Lower leg skin (tissue), 4 donors: Measurements from ENCODE around the gene ZNF213. TPM values are rescaled to one million over a fixed set of nuclear protein-coding genes. Genes with fewer than 3 reads are reported as not detected.

Experiments
- DNase-seq, 2 donors: peaks; one replicate each; pipeline ENCODE4 v3.0.0-alpha.2; 2019; ENCODE audit warnings: low spot score in 2 of 2
- H3K4me3 ChIP-seq: fragments of 200-600 bp; sonication (generic); 2 replicates; pipeline ENCODE4 v1.5.1; 2017; ENCODE audit warnings: mild to moderate bottlenecking, low read depth; ENCODE audit not compliant: poor library complexity, severe bottlenecking
- POLR2A ChIP-seq, 2 donors: fragments of 450-650 bp; IDR thresholded peaks; one replicate each; pipeline ENCODE4 v1.6.1; 2016 to 2017; ENCODE audit warnings: antibody characterized with exemption in 2 of 2, mild to moderate bottlenecking in 1 of 2, moderate library complexity in 1 of 2
- WGBS, 2 donors: methylation state at CpG; one replicate each; pipeline ENCODE4 v1.1.5; 2018; 5-methylcytosine and 5-hydroxymethylcytosine counted together
- intact Hi-C: fragments of 100-400 bp; cut with DNase I; formaldehyde crosslinking; loops from one replicate; pipeline ENCODE4 v1.15.0; 2023; ENCODE audit warnings: low total_unique reads
- total RNA-seq, 4 donors: library from RNA; depleted of rRNA; stranded (reverse); fragments of >200 nt; gene quantifications; one replicate each; pipeline ENCODE4 v1.1.0, GENCODE V29; 2016
- TF ChIP-seq, protein P1 (sequence below), 3 donors: fragments of 450-650 bp; IDR thresholded peaks; one replicate each; pipeline ENCODE4 v1.5.1; 2016; ENCODE audit warnings: antibody characterized with exemption in 3 of 3, mild to moderate bottlenecking in 3 of 3, moderate library complexity in 2 of 3

Gene ZNF213
- total RNA-seq, 4 donors from 2014 or later: 10.7 to 18.0 (median 14.6) TPM

- H3K4me3 ChIP-seq: no peak overlapping the region
- intact Hi-C loops: no loop called here
- 93 to 95% methylated on average over 59 to 70 of the region's 71 CpGs for WGBS, 2 donors
- DNase-seq: no peak
- TF ChIP-seq, protein P1, sequence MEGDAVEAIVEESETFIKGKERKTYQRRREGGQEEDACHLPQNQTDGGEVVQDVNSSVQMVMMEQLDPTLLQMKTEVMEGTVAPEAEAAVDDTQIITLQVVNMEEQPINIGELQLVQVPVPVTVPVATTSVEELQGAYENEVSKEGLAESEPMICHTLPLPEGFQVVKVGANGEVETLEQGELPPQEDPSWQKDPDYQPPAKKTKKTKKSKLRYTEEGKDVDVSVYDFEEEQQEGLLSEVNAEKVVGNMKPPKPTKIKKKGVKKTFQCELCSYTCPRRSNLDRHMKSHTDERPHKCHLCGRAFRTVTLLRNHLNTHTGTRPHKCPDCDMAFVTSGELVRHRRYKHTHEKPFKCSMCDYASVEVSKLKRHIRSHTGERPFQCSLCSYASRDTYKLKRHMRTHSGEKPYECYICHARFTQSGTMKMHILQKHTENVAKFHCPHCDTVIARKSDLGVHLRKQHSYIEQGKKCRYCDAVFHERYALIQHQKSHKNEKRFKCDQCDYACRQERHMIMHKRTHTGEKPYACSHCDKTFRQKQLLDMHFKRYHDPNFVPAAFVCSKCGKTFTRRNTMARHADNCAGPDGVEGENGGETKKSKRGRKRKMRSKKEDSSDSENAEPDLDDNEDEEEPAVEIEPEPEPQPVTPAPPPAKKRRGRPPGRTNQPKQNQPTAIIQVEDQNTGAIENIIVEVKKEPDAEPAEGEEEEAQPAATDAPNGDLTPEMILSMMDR (IDR thresholded peaks at IDR 0.05): no peak
- TF ChIP-seq POLR2A (IDR thresholded peaks at IDR 0.05): no peak
Observed at GRCh38 chr16:3088925-3089716, 45.7 kb upstream of the ZNF213 start.

GRCh38 chr16:3089717-3090592 lies 44.9 kb upstream of the ZNF213 start:
- TF ChIP-seq, protein P1 (IDR thresholded peaks at IDR 0.05): no peak
- TF ChIP-seq POLR2A (IDR thresholded peaks at IDR 0.05): no peak
- H3K4me3 ChIP-seq: no peak overlapping the region
- intact Hi-C loops: no loop called here
- no peak for DNase-seq
- 94 to 95% methylated on average over 67 to 73 of the region's 81 CpGs for WGBS, 2 donors

DNA sequence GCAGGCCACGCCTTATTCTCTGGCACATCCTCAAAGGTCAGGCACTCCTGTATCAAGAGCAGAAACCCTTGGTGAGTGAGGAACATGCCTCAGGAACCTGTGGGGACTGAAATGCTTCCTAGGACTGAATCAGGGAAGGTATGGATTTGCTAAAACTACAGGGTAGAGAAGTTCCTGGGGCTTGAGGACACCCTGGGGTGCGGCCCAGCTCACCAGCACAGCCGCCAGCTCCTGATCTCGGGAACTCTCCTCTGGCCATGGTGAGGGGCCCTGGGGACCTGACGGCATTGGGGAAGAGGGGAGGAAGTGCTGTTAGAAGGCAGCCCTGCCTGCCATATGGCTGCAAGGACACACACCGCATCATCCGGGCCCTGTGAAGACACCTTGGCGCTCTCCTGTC lies 43.3 kb upstream of the ZNF213 start:
- DNase-seq: no peak
- intact Hi-C loops: no loop called here
- no peak for TF ChIP-seq POLR2A (IDR thresholded peaks at IDR 0.05)
- TF ChIP-seq, protein P1 (IDR thresholded peaks at IDR 0.05): no peak

DNA sequence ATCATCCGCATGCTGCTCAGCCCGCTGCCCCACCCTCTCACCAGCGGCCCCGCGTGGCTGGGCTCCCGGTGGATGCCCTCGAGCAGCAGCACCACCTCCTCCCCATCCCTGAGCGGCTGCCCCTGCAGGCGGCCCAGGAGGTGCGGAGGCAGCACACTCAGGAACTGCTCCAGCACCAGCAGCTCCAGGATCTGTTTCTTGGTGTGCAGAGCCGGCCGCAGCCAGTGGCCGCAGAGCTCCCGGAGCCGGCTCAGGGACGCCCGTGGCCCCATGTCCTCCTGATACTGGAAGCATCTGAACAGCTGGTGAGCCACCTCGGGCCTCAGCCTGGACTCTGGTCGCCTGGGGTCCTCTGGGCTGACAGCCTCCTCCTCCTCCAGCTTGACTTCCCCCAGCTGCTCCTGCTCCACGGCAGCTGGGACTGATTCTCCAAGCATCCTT lies 42.3 kb upstream of the ZNF213 start:
- 46 to 59% methylated on average over 15 to 20 of the region's 20 CpGs for WGBS, 2 donors
- no peak overlapping the region for H3K4me3 ChIP-seq
- no peak for DNase-seq
- TF ChIP-seq, protein P1 (IDR thresholded peaks at IDR 0.05): no peak
- TF ChIP-seq POLR2A (IDR thresholded peaks at IDR 0.05): no peak
- intact Hi-C loops: no loop called here

More for the DNA sequence above, 43.3 kb upstream of the ZNF213 start:
- no peak overlapping the region for H3K4me3 ChIP-seq
- WGBS, 2 donors: 85 to 90% methylated on average over 5 to 8 of the region's 8 CpGs

GRCh38 chr16:3094289-3095027 lies 40.4 kb upstream of the ZNF213 start:
- TF ChIP-seq, protein P1 (IDR thresholded peaks at IDR 0.05): no peak
- TF ChIP-seq POLR2A (IDR thresholded peaks at IDR 0.05): no peak
- no peak for DNase-seq
- 92 to 93% methylated on average over 22 of the region's 22 CpGs for WGBS, 2 donors
- no peak overlapping the region for H3K4me3 ChIP-seq
- intact Hi-C loops: no loop called here
